Measurements from ENCODE around the gene AMBRA1. TPM values are rescaled to one million over a fixed set of nuclear protein-coding genes. Genes with fewer than 3 reads are reported as not detected.

Gene AMBRA1
- total and polyA plus RNA-seq, 2 of the 8 experiments (the other 6 are each of a cell fraction or from before 2014, with no cell fraction given): 14.2 to 37.4 TPM

DNA sequence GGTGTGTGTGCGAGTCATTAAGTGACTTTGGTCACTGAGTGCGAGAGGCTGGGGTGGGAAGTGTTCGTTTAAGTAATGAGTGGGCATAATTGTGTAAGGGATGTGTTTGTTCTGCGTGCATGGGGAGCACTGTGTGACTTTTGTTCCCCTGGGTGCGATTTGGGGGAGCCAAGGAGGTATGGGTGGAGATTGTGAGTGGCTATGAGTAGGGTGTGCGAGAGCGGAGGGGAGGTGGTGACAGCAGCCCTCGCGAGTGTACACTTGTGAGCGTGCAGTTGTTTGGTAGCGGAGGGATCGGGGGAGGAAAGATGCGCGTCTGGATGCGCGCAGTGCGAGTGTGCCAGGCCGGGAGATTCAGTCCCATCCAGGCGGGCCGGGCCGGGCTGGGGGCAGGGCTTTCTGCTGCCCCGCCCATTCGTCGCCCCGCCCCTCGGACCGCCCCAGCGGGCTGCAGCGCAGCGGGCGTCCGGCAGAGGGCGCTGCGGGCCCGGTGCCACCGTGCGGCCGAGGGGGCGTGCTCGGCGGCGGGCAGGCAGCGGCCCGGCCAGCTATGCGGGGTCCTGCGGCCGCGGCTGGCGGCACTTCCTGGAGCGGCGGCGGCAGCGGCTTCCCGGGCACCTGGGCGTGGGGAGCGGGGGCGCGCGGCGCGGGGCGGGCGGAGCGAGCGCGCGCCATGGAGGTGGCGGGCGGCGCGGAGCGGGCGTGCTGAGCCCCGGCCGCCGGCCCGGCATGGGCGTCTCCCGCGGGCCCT, 246.8 kb downstream of the AMBRA1 start, which contains the start of gene DGKZ:
Gene DGKZ, plus strand, starts transcription at position 578 of the 751 bp plus-strand sequence. CDS start 197 bp downstream, outside the sequence.
- peaks cover 26 to 47% (median 33%) of the 10 kb centered on the region in 4 experiments for H3K4me1 ChIP-seq (replicated peaks in 1 of 4; ENCODE audit: control insufficient read depth in 3 of 4, insufficient read depth in 4 of 4, low read length in 3 of 4)
- TF ChIP-seq CREB1 (IDR thresholded peaks at IDR 0.05) (0 out of 2 replicates have a peak, but pooled peaks have one; percentile 20), RFX5 (IDR thresholded peaks at IDR 0.05; ENCODE audit: borderline replicate concordance, low read depth, low read length) (no peak), TBP (IDR thresholded peaks at IDR 0.05; ENCODE audit: low read depth, low read length) (peak; percentile 37; the same call in 1 of the 2 replicates), GABPA (IDR thresholded peaks at IDR 0.05; ENCODE audit: borderline replicate concordance, insufficient read depth, low read length) (no peak), TCF12 (IDR thresholded peaks at IDR 0.05; ENCODE audit: low read depth, low read length) (no peak), ZNF274 (IDR thresholded peaks at IDR 0.05; ENCODE audit: borderline replicate concordance, extremely low read depth, low read length) (no peak), FOSL1 (IDR thresholded peaks at IDR 0.05; ENCODE audit: insufficient read depth, low read depth, low read length) (no peak), MAFK (IDR thresholded peaks at IDR 0.05; ENCODE audit: low read depth, low read length) (no peak), SRF (IDR thresholded peaks at IDR 0.05; ENCODE audit: low read depth, low read length) (0 out of 2 replicates have a peak, but pooled peaks have one; percentile 7)
- TF ChIP-seq, protein P1, sequence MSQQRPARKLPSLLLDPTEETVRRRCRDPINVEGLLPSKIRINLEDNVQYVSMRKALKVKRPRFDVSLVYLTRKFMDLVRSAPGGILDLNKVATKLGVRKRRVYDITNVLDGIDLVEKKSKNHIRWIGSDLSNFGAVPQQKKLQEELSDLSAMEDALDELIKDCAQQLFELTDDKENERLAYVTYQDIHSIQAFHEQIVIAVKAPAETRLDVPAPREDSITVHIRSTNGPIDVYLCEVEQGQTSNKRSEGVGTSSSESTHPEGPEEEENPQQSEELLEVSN (IDR thresholded peaks at IDR 0.05): no peak
- TF ChIP-seq, protein P2, sequence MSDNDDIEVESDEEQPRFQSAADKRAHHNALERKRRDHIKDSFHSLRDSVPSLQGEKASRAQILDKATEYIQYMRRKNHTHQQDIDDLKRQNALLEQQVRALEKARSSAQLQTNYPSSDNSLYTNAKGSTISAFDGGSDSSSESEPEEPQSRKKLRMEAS (IDR thresholded peaks at IDR 0.05): peak; percentile 65; the same call in 1 of the 2 replicates

More for the DNA sequence above, 246.8 kb downstream of the AMBRA1 start, which contains the start of gene DGKZ:
- peaks cover 0 to 7% (median 3%) of the 10 kb centered on the region in 4 experiments; a peak in 1 of 7 replicates for H3K27me3 ChIP-seq (replicated peaks in 1 of 4; ENCODE audit: control insufficient read depth in 3 of 4, extremely low read depth in 1 of 4, insufficient read depth in 3 of 4, low read length in 3 of 4)
- peaks cover 15% of the 10 kb centered on the region for H3K79me1 ChIP-seq (ENCODE audit: low read depth, low read length)
- peak within 1 kb of the TSS; percentile 84; the same call in 1 of the 2 replicates for H2BK5ac ChIP-seq (ENCODE audit: low read depth, low read length)
- peak within 1 kb of the TSS; percentile 77 for H4K8ac ChIP-seq (ENCODE audit: extremely low read depth, insufficient read depth, low read length)
- no peak within 1 kb of the TSS for H3K56ac ChIP-seq (replicated peaks; ENCODE audit: insufficient read length, low read depth, low read length)
- no peak within 1 kb of the TSS for H3K23ac ChIP-seq (ENCODE audit: insufficient read length)
- H3K23me2 ChIP-seq (ENCODE audit: low read depth, low read length): peaks cover 13% of the 10 kb centered on the region
- H4K91ac ChIP-seq (replicated peaks; ENCODE audit: insufficient read length, low read length): peak within 1 kb of the TSS; percentile 91
- H2AK5ac ChIP-seq (ENCODE audit: low read depth, low read length): peak within 1 kb of the TSS; percentile 56
- DNase-seq (ENCODE audit: low read depth in 1 of 2, low spot score in 2 of 2): peak in 1 of 2 experiments; percentile 98
- no peak for FAIRE-seq
- peak within 1 kb of the TSS; percentile 100 for H2BK15ac ChIP-seq (ENCODE audit: low read length)
- H3K9ac ChIP-seq (replicated peaks in 1 of 4; ENCODE audit: extremely low read depth in 1 of 4, low read depth in 3 of 4, low read length in 3 of 4): peak within 1 kb of the TSS; percentile 39 to 81 (median 62)
- H4K5ac ChIP-seq (ENCODE audit: insufficient read length, low read depth, low read length): no peak within 1 kb of the TSS
- peak within 1 kb of the TSS; percentile 98 for H2BK20ac ChIP-seq (ENCODE audit: low read length)
- H2BK12ac ChIP-seq (ENCODE audit: low read depth, low read length): peak within 1 kb of the TSS; percentile 99
- POLR2A ChIA-PET (ENCODE audit: partially characterized antibody): interaction anchor here (1.6 to 8.1 kb wide), 5 partner anchors 8 to 104 kb away, joined by 4 to 69 read pairs (median 10); no protein-coding TSS in a partner anchor
- H4K20me1 ChIP-seq (replicated peaks in 1 of 2; ENCODE audit: control insufficient read depth in 1 of 2, insufficient read depth in 2 of 2, low read length in 2 of 2): peaks cover 12 to 21% of the 10 kb centered on the region in 2 experiments
- peak within 1 kb of the TSS; percentile 93 for H3K4ac ChIP-seq (replicated peaks; ENCODE audit: insufficient read length, low read depth, low read length)
- H3K4me2 ChIP-seq (ENCODE audit: insufficient read depth in 1 of 2, low read depth in 2 of 2, low read length in 2 of 2): peak within 1 kb of the TSS; percentile 95 to 99
- no peak within 1 kb of the TSS for H3K14ac ChIP-seq (ENCODE audit: insufficient read length)
- peaks cover 0 to 39% of the 10 kb centered on the region in 2 experiments; a peak in 2 of 4 replicates for H3K79me2 ChIP-seq (ENCODE audit: control insufficient read depth in 1 of 2, insufficient read depth in 2 of 2, low read length in 2 of 2)
- peak within 1 kb of the TSS; percentile 36; the same call in 1 of the 2 replicates for H3K18ac ChIP-seq (ENCODE audit: extremely low read depth, low read length)
- H2BK120ac ChIP-seq (replicated peaks; ENCODE audit: low read depth, low read length): peak within 1 kb of the TSS; percentile 75
- CTCF ChIA-PET (ENCODE audit: partially characterized antibody): interaction anchor here (0.6 to 44.5 kb wide), 7 partner anchors 5 to 294 kb away, joined by 3 to 1004 read pairs (median 3); partner anchors contain the start of genes DGKZ and MDK
- H2AFZ ChIP-seq (ENCODE audit: low read length): no peak within 1 kb of the TSS
- 15% methylated on average over 30 of the region's 80 CpGs; no CpG with 5 or more reads in 1 of the 2 experiments for WGBS, 2 experiments (ENCODE audit: extremely low coverage in 1 of 2, insufficient coverage in 1 of 2, insufficient read length in 1 of 2, insufficient replicate concordance in 2 of 2, low coverage in 1 of 2, low lambda C conversion rate in 2 of 2, missing lambda C conversion rate in 1 of 2)
- peak within 1 kb of the TSS; percentile 71 to 83 (median 77) for H3K4me3 ChIP-seq (ENCODE audit: extremely low read depth in 1 of 4, insufficient read depth in 2 of 4, low read depth in 3 of 4, low read length in 4 of 4)
- no peaks in the 10 kb centered on the region for H3K36me3 ChIP-seq (ENCODE audit: control insufficient read depth in 2 of 4, insufficient read depth in 4 of 4, low read length in 3 of 4)
- H3K27ac ChIP-seq (ENCODE audit: low read depth, low read length): no peak within 1 kb of the TSS
- H3K9me3 ChIP-seq (ENCODE audit: insufficient read depth in 2 of 2, low read depth in 1 of 2, low read length in 1 of 2): no peaks in the 10 kb centered on the region

Data from H1 (cell line).